NCI-H82 (cell line): Measurements from ENCODE around the gene SLC25A21.

Experiments used
- DNase-seq: peaks from one replicate; lab custom pipeline; 2025; lab: John Stamatoyannopoulos, UW

Gene SLC25A21

DNA sequence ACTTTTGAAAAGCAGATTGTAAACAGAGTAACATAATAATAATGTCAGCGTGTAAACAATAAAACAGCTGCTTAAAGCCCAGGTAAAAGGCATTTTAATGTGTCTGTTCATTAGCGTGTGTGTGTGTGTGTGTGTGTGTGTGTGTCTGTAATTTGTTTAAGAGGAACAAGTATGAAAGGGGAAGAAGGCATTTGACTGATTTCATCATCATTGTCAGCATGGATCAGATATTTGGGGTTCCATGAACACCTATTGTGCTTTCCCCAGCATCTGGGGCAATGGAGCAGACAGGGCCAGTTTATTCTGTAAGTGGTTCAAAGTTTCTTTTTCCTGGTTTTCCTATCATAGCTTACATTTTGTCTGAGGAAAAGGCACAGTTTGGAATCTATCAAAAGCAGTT, 28.9 kb downstream of the SLC25A21 start:
- DNase-seq = no peak

GRCh38 chr14:37142835-37143401, 29.5 kb downstream of the SLC25A21 start:
- no peak for DNase-seq

- no peak for DNase-seq
Observed at GRCh38 chr14:37140176-37140575, 32.2 kb downstream of the SLC25A21 start.

DNA sequence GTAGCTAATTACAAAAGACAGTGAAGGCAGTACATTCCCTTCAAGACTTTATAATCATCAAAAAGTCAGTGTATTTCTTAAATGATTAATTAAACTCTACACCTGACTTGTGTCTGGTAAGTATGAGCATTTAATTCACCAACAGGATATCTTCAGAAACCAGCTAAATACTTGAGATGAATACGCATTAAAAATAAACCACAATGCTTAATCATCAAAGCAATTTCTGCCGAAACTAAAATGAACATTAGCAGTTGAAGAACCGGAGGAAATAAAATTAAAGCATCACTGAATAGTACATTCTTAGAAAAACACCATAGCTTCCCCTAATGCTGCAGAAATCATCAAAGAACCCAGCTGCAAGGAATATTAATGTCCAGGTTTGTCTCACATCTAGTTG, 32.7 kb downstream of the SLC25A21 start:
- DNase-seq = no peak

DNA sequence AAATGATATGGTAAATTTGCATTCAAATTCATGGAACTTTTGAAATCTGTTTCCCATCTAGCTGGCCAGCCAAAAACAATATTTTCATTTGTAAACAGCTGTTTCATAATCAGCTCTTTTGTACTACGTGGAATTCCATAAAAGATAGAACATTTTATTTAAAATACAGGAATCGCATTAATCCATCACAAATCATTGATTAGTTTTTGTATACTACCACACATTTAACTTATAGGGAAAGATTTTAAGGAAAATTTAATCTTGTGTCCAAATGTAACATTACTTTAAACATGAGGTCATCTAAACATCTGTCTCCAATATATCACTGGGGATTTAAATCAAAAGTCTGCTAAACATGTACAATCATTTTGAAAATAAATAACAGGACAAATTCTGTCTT, 33.5 kb downstream of the SLC25A21 start:
- no peak for DNase-seq

DNA sequence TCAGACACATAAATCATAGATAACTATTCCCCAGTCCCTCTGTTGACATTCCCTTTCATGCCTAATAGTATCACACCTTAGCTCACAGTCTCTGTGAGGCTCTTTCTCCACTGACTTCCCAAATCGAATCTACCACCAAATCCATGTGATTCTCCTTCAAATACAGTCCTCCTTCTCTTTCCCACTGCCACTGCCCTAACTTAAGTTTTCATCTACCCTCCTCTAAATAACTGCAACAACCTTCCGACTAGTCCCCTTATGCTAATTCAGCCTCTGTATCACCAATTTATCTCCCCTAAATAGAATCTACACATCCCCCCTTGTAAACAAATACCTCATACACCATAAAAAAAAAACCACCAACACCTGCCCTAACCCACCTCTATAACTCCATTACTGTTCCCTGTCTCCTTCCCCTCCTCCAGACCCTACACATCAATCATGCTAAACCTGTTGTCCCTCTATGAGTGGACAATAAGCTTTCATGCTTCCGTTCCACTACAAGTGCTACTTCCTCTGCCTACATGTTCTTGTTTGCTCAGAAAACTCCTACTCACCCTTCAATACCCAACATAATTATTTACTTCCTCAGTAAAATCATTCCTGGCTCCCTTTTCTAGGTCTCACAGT, 39.0 kb downstream of the SLC25A21 start:
- no peak for DNase-seq

DNA sequence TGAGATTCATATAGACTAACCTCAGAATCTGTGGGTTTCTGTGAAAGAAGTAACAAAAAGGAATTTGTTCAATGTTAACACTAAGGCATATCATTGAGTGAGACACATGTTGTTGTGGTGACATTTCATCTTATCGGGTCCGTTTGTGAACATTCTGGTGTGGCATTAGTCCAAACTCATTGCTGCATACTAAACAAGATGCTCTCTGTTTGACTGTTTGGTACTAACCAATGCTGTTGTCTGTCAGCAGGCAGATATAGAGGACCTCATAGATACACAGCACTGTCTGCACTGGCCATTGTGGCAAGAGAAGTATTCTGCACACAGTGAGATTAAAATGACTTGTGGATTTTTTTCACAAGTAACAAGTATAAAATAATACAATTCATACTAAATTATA, 41.2 kb downstream of the SLC25A21 start:
- DNase-seq = no peak

DNA sequence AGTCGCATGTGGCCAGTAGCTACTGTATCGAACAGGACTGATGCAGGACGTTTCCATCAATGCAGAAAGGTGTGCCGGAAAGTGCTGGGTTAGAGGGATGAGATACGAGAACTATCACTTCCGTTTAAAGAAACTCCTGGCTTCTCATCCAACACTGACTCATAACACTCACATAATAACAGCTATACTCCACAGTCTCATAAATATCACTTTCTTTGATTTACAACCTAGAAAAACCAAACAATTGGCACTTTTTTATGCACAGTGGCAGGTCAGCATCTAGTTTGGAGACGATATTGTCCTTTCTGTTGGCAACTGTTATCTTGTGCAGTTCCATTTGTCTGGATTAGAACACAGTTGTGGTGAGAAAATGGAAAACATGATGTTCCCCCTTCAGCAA, 43.4 kb downstream of the SLC25A21 start:
- no peak for DNase-seq

GRCh38 chr14:37124614-37125013, 47.8 kb downstream of the SLC25A21 start:
- DNase-seq = peak; percentile 17

- DNase-seq = no peak
Observed at GRCh38 chr14:37122919-37123639, 49.3 kb downstream of the SLC25A21 start.

- DNase-seq = no peak
Observed at GRCh38 chr14:37122288-37122687, 50.1 kb downstream of the SLC25A21 start.

- no peak for DNase-seq
Observed at GRCh38 chr14:37118673-37119366, 53.6 kb downstream of the SLC25A21 start.

- DNase-seq = peak; percentile 1
Observed at GRCh38 chr14:37116933-37117849, 55.2 kb downstream of the SLC25A21 start.

- DNase-seq = no peak
Observed at GRCh38 chr14:37115406-37115805, 57.0 kb downstream of the SLC25A21 start.

GRCh38 chr14:37114559-37114958, 57.8 kb downstream of the SLC25A21 start:
- no peak for DNase-seq

- DNase-seq = no peak
Observed at GRCh38 chr14:37114002-37114401, 58.4 kb downstream of the SLC25A21 start.

GRCh38 chr14:37098132-37098531, 74.3 kb downstream of the SLC25A21 start:
- DNase-seq = no peak

- DNase-seq = no peak
Observed at GRCh38 chr14:37094502-37094901, 77.9 kb downstream of the SLC25A21 start.

DNA sequence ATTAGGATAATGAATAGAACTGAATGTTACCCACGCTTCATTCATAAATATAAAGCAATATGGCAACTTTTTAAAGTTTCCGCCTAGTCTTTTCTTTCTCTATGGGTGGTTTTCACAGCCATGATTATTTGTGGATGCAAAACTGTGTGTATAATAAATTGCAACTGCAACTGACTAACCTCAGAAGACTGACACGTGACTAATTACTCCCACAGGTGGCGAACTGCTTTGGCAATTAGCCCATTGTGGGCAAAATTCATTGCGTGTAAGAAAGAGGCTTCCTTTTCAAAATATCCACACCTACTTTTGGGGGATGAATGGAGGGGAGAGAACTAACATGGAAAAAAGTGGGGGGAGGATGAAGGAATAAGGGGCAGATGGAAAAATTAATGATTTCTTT, 79.0 kb downstream of the SLC25A21 start:
- DNase-seq = no peak

- no peak for DNase-seq
Observed at GRCh38 chr14:37091651-37092050, 80.8 kb downstream of the SLC25A21 start.

DNA sequence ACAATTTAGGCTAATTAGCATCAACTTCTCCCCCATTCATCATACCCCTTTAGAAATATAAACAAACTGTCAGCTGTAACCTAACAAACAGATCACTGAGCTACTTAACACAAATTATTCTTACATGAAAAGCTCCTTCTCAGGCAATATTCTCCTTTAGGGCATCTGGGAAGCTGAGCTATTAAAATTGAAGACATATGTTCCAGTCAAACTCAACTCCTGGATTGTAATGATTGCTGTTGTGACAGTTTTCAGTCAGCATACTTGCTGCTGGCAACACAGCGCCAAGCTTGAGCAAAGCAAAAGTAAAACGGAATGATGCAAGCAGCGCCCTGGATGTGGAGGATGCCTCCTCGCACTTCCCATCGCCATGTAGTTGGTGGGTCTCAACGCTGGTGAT, 82.4 kb downstream of the SLC25A21 start:
- no peak for DNase-seq

DNA sequence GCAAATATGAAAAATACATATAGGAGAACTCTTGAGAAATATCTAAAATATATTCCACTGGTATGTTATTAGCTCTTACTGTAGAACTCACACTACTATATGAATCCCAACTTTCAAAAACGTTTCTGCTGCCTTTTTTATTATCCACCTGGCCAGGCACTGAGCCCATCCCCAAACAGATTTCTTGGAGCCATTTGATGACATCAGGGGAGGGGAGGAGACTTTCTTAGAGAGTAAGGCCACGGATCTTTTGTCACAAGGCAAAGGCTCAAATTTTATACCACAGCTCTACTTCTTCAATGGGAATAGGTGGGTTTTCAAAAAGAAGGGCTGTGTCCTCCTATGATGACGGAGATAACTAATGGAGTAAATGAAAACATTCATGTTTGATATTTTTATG, 83.0 kb downstream of the SLC25A21 start:
- no peak for DNase-seq
